Measurements from ENCODE around the gene DIO1.
"Not testable (repeated sequence)": the region's sequence is repeated elsewhere in the genome, so short reads cannot be mapped to it uniquely, and the experiment has no call there.

The DIO1 gene

DNA sequence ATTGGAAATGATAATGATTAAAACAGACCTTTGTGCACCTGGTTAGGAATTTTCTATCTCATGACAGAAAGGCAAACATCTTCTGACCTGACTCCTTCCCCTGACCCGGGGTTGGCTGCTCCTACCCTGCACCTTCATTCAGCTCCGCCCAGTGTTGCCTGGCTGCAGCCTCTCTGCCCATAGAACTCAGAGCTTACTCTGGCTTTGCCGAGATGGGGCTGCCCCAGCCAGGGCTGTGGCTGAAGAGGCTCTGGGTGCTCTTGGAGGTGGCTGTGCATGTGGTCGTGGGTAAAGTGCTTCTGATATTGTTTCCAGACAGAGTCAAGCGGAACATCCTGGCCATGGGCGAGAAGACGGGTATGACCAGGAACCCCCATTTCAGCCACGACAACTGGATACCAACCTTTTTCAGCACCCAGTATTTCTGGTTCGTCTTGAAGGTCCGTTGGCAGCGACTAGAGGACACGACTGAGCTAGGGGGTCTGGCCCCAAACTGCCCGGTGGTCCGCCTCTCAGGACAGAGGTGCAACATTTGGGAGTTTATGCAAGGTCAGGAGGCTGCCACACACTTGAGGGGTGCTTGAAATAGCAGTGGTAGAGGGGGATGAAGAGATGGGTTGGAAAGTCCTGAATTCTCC, at the start of gene DIO1:
Gene DIO1 (plus strand): TSS at position 189 of the 638 bp plus-strand sequence. CDS start 24 bp downstream, at position 213.
- DNase-seq, result no peak

DNA sequence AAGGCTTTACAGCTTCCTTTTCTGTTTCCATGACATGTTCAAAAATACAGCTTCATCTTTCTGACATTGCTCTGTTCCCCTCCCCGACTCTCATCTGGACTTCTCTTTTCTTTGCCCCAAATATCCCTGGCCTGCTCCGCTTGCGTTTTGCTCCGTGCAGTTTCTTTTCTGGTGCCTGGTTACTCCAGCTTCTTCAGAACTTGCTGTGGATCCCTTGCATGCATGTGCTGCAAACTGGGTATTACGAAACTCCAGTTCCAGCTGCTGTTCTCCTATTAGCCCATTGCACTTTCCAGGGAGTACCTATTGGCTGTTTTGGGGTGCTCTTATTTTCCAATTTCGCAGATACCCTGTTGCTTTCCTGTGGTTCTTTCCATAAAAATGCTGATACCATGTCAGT, 46.0 kb upstream of the DIO1 start:
- no peak for DNase-seq

GRCh38 chr1:53850082-53850673, 43.8 kb upstream of the DIO1 start:
- no peak for DNase-seq

DNA sequence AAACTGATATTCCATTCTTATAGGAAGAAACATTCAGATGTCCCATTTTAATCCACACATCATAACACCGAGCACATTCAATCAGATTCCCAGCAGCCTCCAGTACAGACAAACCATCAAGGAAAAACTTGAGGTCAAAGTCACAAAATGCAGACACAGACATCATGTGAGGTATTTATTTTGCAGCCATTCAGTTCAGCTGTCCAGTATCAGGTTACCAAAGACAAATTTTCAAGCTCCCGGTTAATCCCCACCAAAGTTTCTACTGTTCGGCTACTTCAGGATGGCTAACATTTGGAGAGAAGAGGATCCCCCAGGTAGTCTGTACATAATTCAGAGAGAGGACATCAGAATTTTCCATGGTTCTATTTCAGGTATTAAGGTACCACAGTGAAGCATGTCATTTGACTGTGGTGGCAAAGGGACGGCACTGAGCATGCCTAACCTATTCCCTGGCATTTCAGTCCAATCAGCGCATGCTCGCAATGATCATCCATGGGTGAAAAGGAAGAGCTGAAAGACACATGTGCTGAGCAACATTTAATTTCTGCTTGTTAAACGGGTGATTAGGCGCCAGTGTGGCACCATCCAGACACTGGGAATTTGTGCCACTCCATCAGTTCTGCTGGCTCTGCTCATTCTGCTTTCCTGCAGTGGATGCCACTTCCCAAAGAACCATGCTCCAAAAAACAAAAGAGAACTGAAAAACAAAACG, 42.3 kb upstream of the DIO1 start:
- DNase-seq, result no peak

GRCh38 chr1:53860967-53861411, 33.0 kb upstream of the DIO1 start:
- DNase-seq, result peak; percentile 19

DNA sequence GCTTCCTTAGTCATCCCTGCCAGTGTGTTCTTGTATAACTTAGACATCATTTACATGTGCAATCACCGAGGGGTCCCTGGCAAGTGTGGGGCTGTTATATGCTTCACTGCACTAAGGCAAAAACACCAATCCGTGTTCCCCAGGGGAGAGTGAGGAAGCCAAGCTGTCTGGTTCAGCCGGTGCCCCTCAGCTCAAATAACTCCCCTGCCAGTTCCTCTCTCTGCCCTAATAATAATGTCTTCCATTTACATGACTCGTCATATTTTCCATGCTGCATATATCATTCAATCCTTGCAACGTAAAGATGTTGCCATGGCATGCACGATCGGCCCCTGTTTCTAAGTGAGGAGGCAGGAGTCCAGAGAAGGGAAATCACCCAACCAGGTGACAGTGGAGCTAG, 31.5 kb upstream of the DIO1 start:
- DNase-seq, result no peak

DNA sequence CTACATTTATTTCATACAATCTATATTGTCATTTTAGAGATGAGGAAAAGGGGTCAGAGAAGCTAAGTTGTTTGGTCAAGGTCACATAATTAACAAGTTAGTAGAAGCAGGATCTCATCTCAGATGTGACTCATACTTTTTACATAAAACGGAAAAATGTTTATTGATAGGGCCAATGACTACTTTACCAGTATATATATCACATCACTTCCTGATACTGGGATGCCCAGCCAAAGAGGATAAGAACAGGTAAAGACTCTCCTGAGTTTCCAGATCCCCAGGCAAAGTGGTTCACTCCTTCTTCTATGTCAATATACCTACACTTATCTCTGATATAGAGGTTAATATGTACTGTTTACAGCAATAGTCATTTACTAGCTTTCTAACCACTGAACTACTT, 25.4 kb upstream of the DIO1 start:
- DNase-seq, result no peak

GRCh38 chr1:53869454-53870117, 24.4 kb upstream of the DIO1 start:
- DNase-seq, result no peak

DNA sequence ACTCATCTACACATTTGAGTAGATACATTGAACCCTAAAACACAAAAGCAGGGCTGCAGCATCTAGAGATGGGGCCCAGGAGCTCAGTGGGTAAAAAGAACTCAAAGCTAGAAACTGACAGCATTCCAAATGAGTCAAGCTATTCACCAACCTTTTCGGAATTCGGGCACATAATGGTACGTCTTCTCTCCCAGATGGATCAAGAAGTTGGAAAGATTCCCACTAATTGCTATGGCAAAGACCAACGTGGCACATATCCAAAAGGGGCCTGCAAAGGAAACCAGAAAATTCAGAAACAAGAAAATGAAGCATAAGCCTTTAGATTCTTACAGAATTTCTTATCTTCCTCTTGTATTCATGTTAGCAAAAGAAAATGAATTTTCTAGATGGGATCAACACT, 22.8 kb upstream of the DIO1 start:
- no peak for DNase-seq

- no peak for DNase-seq
Observed at GRCh38 chr1:53871773-53872484, 22.1 kb upstream of the DIO1 start.

GRCh38 chr1:53875150-53875549, 18.8 kb upstream of the DIO1 start:
- not testable (repeated sequence) for DNase-seq

DNA sequence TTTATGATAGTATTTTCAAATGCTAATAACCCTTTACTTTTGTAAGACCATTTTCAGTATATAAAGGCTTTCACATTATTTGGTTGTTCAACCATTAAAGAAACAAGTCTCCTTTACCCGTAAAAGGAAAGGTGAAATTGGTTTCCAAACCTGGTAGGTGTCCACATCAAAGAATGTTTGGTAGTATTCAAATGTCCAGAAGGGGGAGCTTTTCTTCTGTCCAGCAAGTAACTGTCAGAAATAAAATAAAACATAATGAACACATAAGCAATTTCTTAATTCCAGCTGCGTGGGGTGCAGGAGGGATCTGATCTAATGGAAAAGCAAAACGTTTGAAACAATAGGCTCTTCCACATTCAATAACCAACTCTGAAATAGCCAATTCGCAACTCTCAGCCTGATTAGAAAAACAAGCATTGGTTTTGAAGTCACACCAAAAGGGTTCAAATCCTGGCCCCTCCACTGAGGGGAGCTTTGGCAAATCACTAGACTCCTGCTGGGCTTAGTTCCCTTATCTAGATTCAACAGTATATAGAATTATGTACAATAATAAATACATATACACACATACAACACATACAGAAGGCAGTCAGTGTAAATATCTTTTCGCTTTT, 15.4 kb upstream of the DIO1 start:
- no peak for DNase-seq

DNA sequence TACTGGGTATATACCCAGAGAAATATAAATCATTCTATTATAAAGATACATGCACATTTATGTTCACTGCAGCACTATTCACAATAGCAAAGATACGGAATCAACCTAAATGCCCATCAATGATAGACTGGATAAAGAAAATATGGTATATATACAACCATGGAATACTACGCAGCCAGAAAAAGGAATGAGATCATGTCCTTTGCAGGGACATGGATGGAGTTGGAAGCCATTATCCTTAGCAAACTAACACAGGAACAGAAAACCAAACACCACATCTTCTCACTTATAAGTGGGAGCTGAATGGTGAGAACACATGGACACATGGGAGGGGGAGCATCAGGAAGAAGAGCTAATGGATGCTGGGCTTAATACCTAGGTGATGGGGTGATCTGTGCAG, 12.1 kb upstream of the DIO1 start:
- DNase-seq, result not testable (repeated sequence)

GRCh38 chr1:53883600-53883999, 10.4 kb upstream of the DIO1 start:
- DNase-seq, result not testable (repeated sequence)

- DNase-seq, result no peak
Observed at GRCh38 chr1:53888681-53889080, 5.3 kb upstream of the DIO1 start.

DNA sequence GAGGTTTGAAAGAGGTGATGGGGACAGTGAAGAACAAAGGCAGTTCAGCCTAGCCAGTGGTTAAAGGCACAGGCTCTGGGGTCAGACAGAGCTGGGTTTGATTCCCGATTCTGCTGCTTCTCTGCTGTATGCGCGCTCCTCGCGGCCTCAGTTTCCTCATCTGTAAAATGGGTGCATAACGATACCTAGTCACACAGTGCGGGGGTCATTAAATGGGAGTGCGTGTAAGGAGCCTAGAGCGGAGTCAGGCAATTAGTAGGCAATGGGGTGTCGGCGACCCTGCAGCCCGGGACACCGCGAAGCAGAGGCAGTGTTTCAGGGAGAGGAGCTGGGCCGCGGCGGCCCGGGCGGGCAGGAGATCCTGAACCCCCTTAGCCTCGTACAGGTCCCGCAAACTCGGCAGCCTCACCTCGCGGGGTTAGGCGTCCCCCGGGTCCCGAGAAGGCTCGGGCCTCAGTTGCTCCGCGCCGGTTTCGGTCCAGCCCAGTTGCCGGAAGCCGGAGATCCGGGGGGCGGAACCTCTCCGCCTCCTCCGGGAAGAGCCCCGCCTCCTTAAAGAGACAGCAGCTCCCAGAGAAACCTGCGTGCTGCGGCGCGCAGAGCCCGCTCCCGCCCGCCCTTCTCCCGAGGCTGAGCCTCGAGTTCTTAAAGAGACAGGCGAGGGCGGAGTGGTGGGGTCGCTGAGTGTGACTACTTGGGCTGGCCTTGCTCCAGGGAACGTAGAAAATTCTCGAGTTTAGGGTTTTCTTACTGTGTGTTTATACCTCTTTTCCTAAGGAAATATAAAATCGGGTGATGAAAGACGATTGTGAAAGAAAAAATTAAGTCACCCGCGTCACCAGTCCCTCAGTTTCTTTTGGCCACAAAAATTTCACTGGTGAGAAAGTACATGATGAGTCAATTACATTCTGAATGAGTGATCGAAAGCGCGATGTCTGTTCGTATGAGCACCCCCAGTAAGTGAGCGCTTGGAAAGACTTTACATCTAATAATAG, 4.4 kb upstream of the DIO1 start, which contains the start of gene YIPF1:
Gene YIPF1 (minus strand): TSS at position 494 of the 995 bp plus-strand sequence. CDS start 860 bp downstream, outside the sequence.
- DNase-seq, result peak; percentile 79

DNA sequence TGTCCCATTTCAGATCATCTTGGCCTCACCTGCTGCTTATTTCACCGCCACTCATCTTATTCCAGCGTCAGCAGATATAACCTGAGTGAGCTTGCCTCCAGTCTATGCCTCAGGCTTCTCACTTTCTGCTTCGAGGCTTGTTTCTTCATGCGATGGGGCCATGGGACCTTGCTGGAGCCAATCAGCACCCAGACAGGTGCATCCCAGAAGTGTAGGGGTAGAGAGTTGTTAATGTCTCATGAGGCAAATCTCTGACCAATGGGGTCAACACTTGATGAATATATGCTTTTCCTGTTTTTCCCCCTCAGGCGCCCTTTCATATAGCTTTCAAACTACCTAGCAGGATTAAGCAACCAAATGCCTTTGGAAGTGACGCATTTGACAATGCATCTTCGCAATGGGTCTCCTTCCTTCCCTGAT, 3.5 kb upstream of the DIO1 start:
- peak; percentile 81 for DNase-seq

DNA sequence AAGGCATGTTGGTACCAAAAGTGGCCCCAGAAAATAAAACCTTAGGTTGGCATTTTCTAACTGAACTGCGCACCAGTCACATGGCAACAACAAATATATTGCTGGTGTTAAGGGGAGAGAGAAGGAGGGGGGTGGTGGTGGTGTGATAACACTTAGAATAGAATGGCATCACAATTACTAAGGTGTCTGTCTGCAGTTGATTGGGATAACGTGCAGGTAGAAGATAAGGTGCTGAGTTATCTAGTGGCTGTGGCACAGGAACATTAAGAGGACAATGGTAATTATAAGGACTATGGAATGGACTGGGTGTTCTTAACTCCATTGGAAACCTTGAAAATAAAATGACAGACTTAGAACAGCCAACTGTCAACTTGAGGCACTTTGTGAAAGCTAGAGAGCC, 3.0 kb upstream of the DIO1 start:
- DNase-seq, result no peak

- no peak for DNase-seq
Observed at GRCh38 chr1:53891678-53892077, 2.3 kb upstream of the DIO1 start.

DNA sequence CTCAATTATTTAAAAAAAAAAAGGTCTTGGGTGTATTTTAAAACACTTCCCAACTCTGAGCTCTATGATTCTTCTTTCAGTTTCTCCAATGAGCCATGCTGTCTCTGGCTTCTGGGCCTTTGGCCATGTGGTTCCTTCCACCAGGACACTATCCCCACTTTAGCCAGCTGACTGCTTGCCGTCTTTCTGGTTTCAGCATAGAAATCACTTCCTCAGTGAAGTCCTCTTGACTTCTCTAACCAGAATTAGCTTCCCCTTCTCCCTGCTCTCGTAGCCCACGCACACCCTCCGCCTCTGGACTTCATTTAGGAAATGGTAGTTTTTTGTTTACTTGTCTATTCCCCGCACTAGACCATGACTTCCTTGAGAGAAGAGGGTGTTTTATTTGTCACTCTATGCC, 1.1 kb upstream of the DIO1 start:
- DNase-seq, result no peak

DNA sequence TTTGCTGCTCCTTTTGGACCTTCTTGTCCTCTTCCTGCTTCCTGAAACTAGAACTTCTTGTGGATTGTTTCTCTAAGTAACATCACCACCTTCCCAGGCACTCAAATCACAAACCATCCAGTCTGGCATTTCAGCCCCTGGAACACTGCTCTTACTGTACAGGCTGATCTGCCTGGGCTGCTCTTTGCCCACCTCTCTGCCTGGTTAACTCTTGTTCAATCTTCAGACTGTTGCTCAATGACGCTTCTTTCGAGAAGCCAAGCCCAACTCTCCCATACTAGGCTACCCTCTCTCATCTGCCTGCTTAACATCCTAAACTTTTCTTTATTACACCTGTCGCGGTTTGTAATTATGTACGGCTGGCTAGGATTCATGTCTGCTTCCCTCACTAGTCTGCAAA, 657 bp downstream of the DIO1 start:
- no peak for DNase-seq
